NCI-H526 (cell line): ENCODE results near the gene ZNF532.
"Not testable (repeated sequence)": the region's sequence is repeated elsewhere in the genome, so short reads cannot be mapped to it uniquely, and the experiment has no call there.

Experiments
- DNase-seq, 2 experiments: peaks; one replicate each; lab custom pipeline; 2025; lab: John Stamatoyannopoulos, UW

The ZNF532 gene

DNA sequence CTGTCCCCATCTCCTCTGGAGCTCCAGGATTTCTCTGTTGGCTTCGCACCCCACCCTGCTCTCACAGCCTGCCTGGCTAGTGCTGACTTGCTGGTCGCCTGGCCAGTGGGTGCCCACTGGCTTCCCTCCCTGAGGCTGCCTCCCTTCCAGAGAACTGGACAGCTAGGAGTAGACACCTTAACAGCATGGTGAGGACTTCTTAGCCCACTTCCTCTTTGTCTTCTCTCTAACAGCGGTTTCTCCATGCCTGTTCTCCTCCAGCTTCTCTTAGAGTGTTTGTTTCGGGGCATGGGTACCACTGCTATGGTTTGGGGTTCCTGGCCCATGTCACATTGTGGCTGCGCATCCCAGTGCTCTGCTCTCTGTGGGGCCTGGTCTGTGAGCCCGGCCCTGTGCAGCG is 37.1 kb downstream of the ZNF532 start:
- no peak for DNase-seq

DNA sequence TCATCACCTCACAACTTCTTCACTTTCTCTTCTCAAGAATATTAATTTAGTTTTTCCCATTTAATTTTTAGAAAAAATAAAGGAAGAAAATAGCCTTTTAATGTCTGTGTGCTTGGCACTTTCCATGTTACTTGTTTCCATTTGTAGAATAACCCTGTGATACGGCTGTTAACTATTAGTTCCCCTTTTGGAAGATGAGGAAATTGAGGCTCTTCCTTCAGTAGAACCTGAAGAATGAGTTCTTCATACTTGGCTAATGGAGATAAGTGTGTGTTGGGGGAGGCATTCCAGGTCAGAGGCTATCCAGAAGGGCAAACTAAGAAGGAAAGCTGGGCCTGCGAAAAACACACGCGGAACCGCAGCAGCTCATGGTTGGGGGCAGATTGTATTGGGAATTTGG is 38.3 kb downstream of the ZNF532 start:
- no peak for DNase-seq

DNA sequence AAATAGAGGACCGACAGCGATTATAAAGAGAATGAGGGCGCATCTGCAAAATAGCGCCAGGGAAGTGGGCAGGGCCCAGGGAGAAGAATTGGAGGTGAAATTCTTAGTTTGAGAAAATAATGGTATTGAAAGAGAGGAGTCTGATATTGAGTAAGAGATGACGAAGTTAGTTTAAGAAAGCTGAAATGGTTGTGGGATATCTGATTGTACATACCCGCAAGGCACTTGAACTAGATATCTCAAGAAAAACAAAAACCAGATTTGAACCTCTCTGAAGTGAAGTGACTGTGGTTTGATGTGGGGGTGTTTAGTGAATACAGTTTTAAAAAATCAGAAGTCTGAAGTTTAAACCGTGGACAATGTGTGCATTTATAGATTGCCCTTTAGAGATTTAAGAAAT is 38.9 kb downstream of the ZNF532 start:
- no peak for DNase-seq

DNA sequence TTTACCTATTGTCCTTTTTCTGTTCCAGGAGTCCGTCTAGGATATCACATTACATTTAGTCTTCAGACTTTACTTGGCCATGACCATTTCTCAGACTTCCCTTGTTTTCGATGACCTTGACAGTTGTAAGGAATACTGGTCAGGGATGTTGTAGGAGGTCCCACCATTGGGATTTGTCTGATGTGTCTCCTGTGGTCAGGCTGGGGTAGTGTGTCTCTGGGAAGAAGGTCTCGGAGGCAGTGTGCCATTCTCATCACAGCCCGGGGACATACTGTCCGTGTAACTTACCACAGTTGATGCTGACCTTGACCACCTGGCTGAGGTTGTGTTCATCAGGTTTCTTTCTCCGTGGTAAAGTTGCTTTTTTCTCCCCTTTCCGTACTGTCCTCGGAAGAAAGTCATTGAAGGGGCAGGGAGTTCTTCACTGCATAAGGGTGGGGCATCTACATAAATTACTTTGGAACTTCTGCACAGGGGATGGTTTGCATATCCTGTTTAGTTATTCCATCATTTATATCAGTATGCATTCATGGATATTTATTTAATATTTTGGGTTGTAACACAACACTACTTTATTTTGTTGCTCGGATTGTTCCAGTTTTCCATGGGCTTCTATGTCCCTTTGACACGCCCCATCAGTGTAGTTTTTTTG is 41.2 kb downstream of the ZNF532 start:
- no peak for DNase-seq

DNA sequence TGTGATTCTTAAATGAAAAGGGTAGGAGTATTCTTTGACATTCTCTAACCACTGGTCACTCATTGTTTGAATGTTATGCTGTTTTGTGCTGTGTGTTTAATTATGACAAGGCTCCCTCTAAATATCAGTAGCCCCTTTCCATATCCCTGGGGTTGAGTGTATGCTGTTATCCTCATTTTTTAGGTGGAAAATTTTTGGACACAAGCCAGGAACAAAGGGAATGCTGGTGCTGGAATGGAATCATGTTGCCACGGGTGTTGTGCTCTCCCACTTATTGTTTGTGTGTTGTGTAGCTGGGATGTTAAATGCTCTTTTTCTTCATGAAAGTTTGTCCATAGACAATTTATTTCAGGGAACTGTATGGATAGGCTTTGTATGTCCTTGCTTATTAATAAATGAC is 43.3 kb downstream of the ZNF532 start:
- no peak for DNase-seq

DNA sequence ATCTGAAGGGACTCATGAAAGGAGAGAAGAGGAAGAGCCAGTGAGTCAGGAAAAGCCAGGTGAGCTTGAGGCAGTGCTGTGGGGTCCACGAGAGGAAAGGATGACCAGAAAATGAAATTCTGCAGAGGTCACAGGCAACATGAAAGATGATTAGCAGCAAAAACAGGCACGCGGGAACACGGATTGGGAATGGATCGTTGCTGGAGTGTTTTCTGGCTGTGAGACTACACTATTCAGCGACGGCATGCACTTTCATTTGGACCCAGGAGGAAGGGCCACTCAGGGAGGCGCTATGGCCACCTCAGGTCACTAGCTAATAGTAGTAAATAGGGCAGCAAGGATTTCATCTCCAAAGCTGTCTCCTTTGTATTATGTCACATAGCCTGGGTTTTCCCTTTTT is 44.8 kb downstream of the ZNF532 start:
- no peak for DNase-seq

DNA sequence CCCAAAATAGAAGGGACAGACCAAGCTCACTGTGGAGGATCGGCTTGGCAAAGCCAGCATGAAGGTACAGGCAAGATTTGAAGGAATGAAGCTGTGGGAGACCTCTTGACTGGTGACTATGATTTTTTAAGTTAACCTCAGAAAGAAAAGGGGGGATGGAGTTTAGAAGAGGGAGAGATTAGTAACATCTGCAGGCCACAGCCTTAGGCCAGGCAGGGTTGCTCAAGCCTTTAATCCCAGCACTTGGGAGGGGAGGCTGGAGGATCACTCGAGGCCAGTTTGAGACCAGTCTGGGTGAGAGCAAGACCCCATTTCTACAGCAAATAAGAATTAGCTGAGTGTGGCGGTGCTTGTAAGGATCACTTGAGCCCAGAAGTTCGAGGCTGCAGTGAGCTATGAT is 46.6 kb downstream of the ZNF532 start:
- no peak for DNase-seq

DNA sequence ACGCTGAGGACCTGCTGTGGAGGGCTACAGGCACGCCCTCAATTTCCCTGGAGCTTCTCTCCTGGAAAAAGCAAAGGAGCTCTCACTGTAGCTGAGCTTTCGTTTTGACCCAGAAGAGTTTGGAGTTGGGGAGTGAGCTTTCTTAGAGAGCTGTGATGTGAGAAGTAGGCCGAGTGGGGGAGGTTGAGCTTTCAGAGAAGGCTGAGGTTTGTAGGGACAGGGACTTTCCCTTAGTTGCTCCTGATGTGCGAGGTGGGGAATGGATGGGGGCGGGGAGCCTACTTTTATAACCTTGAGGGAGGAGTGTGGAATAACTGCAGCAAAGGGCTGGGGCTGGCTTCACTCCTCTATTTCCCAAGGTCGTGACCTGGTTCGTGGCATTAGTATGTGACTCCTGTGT is 47.1 kb downstream of the ZNF532 start:
- no peak for DNase-seq

DNA sequence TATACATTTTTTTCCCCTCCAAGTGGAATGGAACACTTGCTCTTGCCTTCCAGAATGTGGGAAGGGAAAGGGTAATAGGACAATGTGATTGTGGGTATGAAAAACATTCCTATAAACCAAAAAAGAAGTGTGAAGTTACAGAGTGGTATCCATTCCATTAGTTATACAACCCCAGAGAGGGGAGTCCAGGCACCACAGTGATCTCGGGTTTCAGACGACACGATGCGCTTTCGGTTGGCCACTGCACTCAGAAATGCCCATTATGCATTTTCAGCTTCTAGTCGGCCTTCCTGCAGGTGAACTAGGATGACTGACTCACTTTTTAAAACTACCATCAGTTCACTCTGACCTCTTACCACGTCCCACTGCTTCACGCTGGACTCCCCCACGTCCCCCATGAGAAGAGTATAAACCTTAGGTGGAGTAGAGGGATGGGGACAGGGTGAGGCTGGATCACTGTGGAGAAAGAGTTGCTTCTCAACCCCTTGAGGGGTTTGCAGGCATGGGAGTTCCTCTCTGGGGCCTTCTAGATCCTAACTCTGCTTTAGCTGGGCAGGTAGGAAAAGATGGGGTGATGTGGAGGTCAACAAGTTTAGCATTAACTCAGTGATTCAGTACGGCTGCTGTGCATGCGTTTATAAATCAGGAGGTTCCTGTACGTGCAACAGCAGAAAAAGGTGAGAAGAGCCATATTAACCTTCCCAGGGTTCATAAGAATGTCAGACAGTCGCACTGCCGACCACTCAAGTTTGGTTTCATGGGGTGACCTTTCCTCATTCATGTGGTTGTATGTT is 50.5 kb downstream of the ZNF532 start:
- no peak for DNase-seq

DNA sequence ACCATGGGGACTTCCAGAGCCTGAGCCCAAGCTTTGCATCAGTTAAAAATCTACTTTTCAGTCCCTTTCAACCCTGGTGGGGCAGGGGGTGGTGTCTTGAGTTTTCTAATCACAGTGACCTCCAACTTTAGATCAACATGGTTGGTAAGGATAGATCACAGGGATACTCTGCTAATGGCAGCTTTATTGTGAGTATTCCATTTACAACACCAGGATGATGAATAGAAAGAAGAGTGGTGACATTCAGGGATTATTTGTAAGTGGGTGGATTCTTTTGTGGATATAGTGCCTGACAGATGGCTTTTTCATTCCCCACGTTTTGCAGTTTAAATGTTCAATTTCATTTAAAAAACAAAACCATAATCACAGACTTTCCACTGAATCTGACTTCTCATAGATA is 51.3 kb downstream of the ZNF532 start:
- no peak for DNase-seq

DNA sequence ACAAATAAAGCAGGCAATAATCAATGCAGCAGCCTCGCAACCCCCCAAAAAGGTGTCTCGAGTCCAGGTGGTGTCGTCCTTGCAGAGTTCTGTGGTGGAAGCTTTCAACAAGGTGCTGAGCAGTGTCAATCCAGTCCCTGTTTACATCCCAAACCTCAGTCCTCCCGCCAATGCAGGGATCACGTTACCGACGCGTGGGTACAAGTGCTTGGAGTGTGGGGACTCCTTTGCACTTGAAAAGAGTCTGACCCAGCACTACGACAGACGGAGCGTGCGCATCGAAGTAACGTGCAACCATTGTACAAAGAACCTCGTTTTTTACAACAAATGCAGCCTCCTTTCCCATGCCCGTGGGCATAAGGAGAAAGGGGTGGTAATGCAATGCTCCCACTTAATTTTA is 55.3 kb downstream of the ZNF532 start:
- not testable (repeated sequence) for DNase-seq

DNA sequence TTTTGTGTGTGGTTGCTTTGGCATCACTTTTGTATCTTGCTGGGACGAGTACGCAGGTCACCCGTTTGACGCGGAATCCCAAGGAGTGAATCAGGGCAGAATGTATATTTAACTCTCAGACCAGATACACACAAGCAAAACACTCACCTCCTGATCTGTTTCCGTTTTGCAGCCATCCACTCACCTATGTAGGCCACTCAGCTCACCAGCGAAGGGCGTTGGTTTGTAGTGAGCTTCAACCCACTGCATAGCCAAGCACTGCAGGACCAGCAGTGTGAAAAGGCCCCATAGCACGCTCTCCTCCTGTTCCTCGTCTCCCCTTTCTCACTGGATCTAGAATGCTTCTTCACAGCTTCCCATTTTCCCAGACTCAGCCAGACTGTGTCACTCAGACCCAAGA is 58.3 kb downstream of the ZNF532 start:
- no peak for DNase-seq

DNA sequence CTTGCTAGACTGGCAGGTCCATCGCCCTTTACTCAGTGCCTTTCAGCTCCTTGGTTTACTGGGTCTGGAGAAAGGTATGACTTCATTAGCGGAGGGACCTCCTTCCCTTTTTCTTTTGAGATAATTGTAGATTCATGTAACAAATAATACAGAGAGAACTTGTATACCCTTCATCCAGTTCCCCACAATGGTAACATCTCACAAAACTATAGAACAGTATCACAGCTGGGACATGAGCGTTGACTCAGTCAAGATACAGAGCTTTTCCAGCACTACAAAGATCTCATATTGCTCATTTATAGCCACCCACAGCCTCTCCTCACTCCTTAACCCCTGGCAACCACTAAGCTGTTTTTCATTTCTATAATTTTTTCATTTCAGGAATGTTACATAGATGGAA is 59.8 kb downstream of the ZNF532 start:
- DNase-seq: no peak

DNA sequence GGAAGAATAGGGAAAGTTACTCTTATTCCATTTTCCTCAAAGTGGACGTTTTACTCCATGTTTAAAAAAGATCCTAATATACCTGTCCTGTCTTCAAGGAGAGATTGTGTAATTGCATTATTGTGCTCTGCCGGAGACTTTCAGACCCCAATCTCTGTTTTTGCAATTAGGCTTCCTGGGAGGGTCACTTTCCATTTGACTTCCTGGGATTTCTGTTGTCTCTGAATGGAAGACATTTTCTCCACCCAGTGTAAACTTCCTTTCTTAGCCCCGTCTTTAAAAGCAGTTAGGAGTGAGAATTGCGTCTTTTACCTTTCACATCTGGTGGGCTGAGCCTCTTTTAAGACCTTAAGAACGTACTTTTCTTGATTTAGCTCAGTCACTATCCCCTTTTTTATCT is 63.0 kb downstream of the ZNF532 start:
- no peak for DNase-seq

DNA sequence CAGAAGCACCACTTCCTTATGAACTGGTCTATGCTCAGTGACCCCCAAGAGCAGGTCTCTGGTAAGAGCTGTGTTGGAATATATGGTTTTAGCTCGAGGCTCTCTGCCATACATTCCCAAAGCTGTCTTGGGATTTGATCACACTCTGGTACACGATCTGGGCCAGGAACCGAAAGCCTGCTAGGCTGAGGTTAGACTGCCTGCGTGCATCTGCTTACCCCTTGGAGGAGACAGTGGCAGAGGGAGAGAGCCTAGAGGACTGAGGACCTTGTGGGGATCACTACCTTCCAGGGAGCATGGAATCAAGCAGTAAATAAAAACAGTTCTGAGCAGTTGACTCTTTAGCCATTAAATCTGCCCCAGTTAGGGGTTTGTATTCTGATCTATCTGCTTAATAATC is 63.7 kb downstream of the ZNF532 start:
- no peak for DNase-seq

DNA sequence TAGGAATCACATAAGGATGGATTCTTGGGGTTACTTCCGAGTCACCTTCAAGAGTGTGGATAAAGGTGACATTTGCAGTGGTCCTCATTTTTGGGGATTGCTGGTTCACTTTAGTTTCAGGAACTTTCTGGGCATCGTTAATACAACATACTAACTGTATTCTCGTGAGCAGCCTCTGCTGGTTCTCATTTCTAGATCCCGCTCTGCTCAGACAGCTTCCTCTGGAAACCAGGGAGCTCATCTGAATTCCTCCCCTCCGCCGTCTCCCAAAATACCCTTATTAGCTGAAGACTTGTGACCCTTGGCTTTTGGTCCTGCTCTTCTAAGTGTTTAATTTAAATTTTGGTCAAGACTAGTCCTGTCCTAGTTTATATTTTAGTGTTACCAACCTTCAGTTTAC is 64.5 kb downstream of the ZNF532 start:
- DNase-seq: no peak

DNA sequence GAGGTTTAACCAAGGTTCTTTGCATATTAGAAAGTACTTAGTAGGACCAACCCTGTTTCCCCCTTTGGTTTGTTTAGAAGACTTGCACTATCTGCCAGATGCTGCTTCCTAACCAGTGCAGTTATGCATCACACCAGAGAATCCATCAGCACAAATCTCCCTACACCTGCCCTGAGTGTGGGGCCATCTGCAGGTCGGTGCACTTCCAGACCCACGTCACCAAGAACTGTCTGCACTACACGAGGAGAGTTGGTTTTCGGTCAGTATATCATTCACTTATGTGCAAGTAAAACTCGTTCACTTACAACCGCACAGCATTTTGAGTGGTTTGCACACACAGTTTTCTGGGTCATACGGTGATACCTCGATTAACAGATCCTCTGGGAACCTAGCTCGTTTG is 69.7 kb downstream of the ZNF532 start:
- DNase-seq: no peak

DNA sequence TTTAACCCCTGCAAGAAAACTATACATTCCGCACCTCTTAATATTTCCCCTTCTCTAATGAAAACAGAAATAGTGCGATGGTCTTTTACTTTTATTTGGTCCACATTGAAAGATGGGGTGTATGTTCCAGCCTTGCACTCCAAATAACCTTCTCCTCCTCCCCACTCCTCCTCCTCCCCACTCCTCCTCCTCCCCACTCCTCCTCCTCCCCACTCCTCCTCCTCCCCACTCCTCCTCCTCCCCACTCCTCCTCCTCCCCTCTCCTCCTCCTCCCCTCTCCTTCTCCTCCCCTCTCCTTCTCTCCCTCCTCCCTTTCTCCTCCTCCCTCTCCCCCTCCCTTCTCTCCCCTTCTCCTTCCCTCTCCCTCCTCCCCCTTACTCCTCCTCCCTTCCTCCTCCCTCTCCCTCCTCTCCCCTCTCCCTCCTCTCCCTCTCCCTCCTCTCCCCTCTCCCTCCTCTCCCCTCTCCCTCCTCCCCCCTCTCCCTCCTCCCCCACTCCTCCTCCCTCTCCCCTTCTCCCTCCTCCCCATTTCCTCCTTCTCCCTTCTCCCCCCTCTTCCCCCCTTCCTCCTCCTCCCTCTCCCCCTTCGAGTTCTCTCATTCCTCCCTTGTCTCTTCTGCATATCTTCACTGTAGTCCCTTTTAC is 70.4 kb downstream of the ZNF532 start:
- DNase-seq: no peak

DNA sequence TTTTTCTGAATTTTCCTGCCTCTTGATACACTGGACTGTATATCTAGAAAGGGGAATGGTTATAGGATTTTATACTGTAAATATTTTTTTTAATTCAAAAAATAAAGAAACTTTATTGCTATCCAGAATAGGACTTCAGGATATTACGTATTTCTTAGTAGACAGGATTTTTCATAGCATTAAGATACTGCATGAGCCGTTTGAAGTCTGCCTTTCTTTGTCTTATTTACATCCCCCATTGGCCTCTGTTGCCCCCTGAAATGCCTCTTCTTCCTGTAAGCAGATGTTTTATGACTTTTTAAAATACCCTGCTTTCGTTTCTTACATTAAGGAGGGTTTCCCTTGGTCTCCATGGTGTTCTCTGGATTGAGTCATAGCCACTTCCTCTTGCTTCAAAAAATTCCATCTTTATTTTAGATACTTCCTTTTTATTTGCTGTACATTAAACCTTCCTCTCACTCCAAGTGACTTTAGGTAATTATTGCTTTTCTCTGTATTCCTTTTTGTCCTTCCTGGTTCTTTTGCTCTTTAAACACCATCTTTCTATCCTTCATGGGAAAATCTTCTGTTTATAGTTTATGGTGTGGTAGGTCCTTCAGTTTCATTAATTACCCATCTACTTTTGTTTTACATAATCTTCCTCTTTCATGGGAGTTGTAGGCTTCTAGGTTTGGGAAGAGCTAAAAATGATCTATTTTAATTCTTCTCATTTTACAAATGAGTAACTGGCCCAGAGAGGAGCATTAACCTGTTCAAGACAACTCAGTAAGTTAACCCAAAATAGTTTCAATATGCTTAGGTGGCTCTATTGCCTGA is 72.6 kb downstream of the ZNF532 start:
- no peak for DNase-seq

DNA sequence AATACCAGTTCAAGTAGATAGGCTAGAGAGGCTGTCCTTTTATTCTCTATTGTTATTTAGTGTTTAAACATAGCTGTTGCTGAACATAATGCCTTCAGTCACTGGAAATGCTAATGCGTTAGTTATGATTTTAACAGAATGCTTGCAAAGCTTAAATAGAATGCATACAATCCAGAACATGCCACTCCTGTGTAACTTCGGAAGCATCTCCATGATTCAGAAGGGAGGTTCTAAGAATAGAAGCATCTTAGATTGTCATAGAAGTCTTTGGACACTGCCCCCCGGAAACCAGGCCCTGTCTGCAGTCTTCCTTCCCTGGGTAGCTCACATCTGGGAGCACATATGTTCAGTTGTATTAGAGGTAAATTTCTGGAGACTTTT is 73.2 kb downstream of the ZNF532 start:
- no peak for DNase-seq

DNA sequence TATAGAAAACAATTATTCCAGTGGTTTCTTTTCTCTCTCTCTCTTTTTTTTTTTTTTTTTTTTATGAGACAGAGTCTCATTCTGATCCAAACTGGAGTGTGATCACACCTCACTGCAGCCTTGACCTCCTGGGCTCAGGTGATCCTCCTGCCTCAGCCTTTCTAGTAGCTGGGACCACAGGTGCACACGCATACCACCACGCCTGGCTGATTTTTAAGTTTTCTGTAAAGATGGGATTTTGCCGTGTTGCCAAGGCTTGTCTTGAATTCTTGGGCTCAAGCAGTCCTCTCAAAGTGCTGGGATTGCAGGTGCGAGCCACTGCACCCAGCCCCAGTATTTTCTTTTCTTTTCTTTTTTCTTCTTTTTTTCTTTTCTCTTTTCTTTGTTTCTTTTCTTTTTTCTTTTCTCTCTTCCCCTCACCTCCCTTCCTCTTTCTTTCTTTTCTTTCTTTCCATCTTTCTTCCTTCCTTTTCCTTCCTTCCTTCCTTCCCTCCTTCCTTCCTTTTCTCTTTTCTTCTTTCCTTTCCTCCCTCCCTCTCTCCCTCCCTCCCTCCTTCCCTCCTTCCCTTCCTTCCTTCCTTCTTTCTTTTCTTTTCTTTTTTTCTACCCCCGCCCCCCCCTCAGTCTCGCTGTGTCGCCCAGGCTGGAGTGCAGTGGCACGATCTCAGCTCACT is 76.9 kb downstream of the ZNF532 start:
- DNase-seq: no peak

DNA sequence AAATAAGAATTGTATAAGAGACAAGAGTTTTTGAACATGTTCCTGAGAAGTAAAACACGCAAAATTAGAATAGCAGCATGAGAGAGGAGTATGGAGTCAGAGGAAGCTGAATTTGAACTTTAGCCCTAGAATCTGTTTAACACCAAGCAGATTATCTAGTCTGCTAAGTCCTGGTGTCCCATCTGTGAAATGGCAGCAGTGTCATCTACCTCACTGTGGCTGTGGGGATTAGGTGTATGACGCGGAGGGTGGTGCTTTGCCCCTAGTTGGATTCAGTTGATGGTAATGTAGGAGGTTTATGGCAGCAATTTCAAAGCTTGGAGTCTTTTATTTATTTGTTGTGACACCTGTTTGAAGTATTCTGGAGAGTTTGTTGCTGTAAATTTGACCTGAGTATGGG is 79.2 kb downstream of the ZNF532 start:
- no peak for DNase-seq
